Stimulated activated CD4-positive, alpha-beta T cell treated with anti-CD3 and anti-CD28 coated beads, Interleukin-4, amount 100 ng/mL, for 4 hours (primary cell): ENCODE measurements around the gene DEFB108B.
"Not testable (repeated sequence)": the region's sequence is repeated elsewhere in the genome, so short reads cannot be mapped to it uniquely, and the experiment has no call there.

Source experiments
- DNase-seq, 2 experiments: peaks; one replicate each; pipeline ENCODE4 v3.0.0-alpha.2; 2020

The DEFB108B gene

DNA sequence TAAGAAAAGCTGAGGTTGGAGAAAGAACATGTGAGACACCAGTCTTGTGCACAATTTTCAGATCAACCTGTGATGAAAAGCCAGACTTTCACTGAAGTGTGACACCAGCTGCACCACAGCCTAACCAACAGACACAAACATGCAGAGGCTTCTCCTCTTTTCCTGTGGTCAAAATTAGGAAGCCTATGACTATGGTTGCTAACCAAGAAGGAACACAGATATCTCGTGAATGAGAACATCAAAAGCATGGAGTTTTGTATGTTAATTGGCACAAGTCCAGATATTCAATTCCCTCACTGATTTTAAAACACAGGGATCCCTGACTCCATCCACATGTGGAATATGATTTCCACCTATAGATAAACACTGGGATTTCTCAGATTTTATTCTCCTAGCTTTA lies 11.5 kb upstream of the DEFB108B start:
- not testable (repeated sequence) for DNase-seq

DNA sequence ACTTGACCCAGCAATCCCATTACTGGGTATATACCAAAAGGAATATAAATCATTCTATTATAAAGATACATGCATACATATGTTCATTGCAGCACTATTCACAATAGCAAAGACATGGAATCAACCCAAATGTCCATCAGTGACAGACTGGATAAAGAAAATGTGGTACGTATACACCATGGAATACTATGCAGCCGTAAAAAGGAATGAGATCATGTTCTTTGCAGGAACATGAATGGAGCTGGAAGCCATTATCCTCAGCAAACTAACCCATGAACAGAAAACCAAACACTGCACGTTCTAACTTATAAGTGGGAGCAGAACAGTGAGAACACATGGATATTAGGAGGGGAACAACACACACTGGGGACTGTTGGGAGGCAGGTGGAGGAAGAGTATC lies 3.8 kb upstream of the DEFB108B start:
- DNase-seq, result not testable (repeated sequence)

DNA sequence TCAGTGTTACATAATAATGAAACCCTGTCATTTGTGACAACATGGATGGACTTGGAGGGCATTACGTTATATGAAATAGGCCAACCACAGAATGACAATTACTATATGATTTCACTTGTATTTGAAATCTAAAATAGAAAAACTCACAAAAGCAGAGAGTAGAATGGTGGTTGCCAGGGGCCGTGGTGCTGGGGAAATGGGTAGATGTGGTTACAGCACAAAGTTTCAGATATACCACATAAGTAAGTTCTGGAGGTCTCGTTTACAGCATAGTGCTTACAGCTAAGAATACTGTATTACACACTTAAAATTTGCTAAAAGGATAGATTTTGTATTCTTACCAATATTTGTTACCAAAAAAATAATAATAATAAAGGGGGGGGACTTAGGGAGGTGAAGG lies 3.3 kb upstream of the DEFB108B start:
- DNase-seq, result not testable (repeated sequence)

DNA sequence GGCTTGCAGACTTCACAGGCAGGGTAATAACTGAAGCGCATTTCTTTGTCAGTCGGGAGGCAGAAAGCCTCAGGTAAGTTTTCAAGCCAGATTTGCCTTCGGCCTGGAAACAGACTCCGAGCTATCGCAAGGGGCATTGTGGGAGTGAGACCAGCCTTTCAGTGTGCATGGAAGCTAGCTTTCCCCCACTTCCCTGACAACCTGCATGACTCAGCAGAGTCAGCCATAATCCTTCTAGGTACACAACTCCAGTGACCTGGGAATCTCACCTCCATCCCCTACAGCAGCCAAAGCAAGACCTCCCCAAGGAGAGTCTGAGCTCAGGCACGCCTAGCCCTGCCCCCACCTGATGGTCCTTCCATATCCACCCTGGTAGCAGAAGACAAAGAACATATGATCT lies 9.7 kb downstream of the DEFB108B start:
- not testable (repeated sequence) for DNase-seq

DNA sequence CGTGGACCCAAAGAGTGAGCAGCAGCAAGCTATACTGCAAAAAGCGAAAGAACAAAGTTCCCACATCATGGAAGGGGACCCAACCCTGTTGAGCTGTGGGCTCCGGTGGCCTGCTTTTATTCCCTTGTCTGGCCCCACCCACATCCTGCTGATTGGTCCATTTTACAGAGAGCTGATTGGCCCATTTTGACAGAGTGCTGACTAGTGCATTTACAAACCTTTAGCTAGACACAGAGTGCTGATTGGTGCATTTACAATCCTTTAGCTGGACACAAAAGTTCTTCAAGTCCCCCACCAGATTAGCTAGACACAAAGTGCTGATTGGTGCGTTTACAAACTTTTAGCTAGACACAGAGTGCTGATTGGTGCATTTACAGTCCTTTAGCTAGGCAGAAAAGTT lies 10.4 kb downstream of the DEFB108B start:
- DNase-seq, result not testable (repeated sequence)

DNA sequence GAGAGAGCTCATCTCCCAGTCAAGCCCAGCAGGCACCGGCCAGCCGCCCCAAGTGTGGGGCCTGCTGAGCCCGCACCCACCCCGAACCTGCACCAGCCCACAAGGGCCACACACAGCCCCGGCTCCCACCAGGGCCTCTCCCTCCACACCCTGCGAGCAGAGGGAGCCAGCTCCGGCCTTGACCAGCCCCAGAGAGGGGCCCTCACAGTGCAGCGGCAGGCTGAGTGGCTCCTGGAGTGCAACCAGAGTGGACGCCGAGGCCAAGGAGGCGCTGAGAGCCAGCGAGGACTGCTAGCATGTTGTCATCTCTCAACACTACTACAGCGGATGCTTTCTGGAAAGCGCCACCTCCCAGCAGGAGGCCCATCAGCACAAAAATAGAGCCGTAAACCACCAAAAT lies 10.9 kb downstream of the DEFB108B start:
- no peak for DNase-seq

DNA sequence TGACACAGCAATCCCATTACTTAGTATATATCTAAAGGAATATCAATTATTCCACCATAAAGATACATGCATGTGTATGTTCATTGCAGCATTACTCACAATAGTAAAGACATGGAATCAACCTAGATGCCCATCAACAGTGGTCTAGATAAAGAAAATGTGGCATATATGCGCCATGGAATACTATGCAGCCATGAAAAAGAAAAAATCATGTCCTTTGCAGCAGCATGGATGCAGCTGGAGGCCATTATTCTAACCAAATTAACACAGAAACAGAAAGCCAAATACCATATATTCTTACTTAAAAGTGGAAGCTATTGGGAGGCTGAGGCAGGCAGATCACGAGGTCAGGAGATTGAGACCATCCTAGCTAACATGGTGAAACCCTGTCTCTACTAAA lies 20.9 kb downstream of the DEFB108B start:
- not testable (repeated sequence) for DNase-seq

DNA sequence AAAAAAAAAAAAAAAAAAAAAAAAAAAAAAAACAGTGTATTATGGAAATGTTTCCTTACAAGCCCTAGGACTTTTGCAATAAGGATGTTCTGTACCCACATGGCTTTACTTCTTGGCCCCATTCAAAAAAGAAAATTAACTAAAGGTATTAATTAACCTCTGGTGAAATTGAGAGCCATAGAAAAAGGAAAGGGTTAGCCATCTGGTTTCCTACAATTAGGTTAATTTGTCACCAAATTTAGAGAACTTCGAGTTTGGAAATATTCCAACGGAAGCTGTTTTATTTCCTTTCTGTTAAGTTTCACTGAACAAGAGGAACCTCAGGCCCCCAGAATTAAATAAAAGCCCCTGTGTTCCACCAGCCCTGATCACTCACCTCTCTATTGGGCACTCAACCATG lies 22.9 kb downstream of the DEFB108B start:
- DNase-seq, result not testable (repeated sequence)

DNA sequence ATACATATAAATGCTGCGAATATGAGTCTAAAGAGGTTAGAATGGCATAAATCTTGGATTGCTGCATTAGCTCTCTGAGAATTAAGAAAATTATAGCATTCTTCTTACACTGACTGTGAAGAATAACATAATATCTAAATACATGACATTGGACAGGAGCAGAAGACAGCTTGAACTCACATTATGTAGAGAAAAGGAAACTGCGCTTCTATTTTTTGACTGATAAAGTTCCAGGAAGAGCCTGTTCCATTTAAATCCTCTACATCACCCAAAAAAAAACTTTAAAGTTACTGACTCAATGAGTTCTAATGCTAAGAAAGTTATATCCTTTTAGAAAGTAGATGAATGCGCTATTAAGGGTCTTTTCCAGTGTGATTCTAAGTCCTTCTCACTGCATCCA lies 27.8 kb downstream of the DEFB108B start:
- not testable (repeated sequence) for DNase-seq

DNA sequence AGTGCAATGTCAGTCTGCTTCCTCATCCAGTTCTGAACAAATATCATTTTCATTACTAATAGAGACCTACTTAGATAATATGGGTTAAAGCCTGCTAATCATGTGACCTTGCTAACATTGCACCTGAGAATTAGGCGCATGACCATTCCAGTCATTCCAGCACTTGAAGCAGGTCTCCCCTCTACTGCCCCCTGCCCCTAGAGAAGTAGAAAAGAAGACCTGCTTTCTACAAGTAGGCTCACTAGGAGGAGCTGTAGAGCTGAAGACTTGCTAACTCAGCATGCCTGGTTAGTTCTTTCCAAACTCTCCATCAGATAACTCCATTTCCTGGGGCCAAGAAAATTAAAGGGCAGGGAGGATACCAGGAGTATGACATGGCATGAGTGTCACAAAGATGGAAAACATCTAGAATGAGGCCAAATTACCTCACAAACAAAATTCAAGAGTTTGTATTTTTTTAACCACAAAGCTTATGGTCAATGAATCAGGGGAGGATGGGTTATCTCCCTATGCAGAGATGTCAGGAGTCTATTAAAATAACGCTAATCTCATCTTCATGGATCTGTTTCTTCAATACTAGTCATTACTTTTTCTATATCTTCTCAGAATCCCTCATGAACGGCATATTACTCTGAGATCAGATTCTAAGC lies 31.1 kb downstream of the DEFB108B start:
- DNase-seq, result not testable (repeated sequence)

DNA sequence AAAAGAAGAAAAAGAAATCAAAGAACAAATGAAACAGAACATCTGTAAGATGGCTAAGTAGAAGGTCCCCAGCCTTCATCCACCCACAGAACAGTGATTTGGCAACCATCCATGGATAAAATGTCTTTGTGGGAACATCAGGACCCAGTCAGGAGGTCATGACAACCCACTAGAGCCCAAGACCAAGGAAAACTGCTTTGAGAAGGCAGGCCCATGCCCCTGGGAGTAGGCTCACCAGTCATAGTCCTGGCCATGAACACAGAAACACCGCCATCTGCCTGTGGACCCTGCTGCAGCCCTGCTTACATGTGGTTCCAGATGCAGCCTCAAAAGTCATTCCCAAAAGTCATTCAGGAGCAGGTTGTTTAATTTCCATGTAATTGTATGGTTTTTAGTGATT lies 34.2 kb downstream of the DEFB108B start:
- DNase-seq, result not testable (repeated sequence)

DNA sequence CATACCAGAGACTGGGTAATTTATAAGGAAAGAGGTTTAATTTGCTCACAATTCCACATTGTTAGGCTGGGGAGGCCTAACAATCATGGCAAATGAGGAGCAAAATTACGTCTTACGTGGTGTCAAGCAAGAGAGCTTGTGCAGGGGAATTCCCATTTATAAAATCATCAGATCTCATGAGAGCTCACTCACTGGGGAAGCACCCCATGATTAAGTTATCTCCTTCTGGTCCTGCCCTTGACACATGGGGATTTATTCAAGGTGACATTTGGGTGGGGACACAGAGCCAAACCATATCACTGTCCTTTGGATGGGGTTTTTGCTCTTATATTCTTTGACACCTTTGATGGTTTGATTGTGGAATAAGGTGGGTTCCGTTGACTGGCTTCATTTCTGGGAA lies 36.9 kb downstream of the DEFB108B start:
- DNase-seq, result not testable (repeated sequence)

DNA sequence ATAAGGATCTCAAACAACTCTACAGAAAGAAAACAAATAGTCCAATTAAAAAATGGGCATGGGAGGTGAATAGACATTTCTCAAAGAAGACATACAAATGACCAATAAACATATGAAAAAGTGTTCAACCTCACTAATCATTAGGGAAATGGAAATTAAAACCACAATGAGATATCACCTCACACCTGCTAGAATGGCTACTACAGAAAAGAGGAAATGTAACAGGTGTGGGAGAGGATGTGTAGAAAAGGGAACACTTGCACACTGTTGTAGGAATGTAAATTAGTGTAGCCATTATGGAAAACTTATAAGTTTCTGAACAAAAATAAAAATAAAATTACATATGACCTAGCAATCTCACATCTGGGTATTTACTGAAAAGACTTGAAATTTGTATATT lies 37.7 kb downstream of the DEFB108B start:
- DNase-seq, result not testable (repeated sequence)

DNA sequence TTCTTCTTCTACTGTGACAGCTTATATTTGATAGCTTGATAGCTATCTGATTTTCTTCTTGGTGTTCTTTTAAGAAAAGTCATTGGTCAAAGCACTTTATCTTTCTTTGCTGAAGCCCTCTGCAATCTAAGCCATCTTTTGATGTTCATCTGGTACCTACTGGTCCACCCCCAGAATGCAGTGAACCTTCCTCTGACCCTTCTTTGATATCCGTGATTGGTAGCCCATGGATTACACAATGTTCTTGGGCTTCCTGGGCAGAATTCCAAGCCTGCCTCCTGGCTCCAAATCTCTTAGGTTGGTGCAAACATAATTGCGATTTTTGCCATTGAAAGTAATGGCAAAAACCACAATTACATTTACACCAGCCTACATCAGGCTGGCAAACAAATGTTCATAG lies 43.3 kb downstream of the DEFB108B start:
- DNase-seq, result not testable (repeated sequence)

DNA sequence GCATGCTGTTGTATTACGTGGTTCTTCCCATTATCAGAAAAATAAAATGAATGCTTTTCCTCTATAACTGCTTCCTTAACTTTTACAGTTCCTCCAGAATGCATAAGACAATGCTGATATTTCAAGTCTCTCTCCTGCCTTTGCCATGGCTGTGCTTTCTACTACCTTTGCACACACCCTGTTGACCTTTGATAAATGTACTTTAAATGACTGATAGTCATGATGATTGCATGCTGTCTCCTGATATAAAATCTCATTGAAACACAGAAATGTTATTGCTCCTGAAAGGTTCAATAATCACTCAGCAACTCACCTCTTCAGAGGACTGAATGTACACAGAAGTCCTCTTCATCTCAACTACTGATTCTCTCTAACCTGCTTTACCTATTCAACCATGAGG lies 45.1 kb downstream of the DEFB108B start, which contains the start of gene DEFB131B:
Gene DEFB131B (plus strand): TSS at position 395 of the 400 bp plus-strand sequence. CDS start 0 bp downstream, at position 395.
- not testable (repeated sequence) for DNase-seq

DNA sequence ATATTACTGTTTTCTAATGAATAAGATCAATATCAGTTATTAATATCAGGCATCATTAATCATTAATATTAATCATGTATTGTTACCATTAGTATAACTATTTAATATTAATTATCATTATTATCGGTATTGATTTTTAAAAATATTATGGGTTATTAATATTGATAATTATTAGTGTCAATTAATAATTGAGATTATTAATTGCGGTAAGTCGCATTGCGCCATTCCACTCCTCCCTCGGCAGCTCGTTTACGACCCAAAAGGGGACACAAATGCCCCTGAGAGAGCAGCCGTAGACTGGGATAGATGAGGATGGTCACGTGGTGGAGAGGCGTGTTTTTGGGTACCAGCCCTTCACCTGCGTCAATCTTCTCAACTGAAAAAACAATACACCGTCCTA lies 52.8 kb downstream of the DEFB108B start:
- not testable (repeated sequence) for DNase-seq
